ENCODE data around the gene MACF1. TPM values are rescaled to one million over a fixed set of nuclear protein-coding genes. Genes with fewer than 3 reads are reported as not detected.
A peak's percentile ranks its signal among the peaks of the same experiment; 100 is the strongest.

MACF1 gene
- total and polyA plus RNA-seq, 2 experiments from 2014 or later = 80.4 to 261 TPM

DNA sequence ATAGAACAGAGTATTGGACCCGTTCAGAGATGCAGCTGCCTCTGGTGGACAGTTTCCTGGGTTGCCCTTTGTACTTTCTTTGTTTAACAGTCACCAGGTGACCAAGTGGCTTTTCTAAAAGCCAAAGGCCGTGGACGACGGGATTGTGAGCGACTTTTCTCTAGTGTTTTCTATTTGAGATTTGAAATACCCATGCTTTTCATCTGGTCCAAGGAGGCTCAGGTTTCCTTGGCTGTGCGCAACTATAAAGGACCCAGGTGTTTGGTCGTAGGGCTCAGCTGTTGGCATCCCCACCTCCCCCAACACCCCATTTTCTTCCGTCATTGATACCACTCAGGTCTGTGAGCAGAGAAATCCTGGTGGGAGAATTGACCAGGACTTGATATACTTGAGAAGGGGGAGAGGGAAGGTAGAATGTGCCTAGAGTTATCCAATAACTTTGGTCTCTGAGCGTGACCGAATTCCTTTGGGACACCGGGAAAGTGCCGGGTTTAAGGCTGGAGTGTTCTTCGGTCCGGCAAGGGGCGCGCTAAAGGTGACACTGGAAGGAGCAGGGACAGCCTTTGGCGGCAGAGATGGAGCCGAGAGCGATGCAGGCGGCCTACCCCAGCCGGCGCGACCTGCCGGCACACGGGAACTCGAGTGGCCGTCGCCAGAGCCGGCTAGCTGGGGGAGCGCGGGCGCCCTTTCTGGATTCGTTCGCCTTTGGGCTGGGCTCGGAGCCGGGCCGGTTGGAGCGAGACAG lies 203.6 kb downstream of the MACF1 start:
- Histone ChIP-seq H3K36me3 (no peaks in the 10 kb centered on the region), H3K9me3 (ENCODE audit: low read depth) (no peaks in the 10 kb centered on the region), H3K27ac (peak overlapping the region; percentile 91), H3K4me1 (ENCODE audit: low read depth) (peaks cover 21% of the 10 kb centered on the region), H3K4me3 (peak overlapping the region; percentile 67), H3K27me3 (no peaks in the 10 kb centered on the region)
- TF ChIP-seq, protein P1, sequence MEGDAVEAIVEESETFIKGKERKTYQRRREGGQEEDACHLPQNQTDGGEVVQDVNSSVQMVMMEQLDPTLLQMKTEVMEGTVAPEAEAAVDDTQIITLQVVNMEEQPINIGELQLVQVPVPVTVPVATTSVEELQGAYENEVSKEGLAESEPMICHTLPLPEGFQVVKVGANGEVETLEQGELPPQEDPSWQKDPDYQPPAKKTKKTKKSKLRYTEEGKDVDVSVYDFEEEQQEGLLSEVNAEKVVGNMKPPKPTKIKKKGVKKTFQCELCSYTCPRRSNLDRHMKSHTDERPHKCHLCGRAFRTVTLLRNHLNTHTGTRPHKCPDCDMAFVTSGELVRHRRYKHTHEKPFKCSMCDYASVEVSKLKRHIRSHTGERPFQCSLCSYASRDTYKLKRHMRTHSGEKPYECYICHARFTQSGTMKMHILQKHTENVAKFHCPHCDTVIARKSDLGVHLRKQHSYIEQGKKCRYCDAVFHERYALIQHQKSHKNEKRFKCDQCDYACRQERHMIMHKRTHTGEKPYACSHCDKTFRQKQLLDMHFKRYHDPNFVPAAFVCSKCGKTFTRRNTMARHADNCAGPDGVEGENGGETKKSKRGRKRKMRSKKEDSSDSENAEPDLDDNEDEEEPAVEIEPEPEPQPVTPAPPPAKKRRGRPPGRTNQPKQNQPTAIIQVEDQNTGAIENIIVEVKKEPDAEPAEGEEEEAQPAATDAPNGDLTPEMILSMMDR (IDR thresholded peaks at IDR 0.05; ENCODE audit: low read depth, low read length) = no peak
- DNase-seq (ENCODE audit: low read depth in 1 of 2, low spot score in 1 of 2) = no peak

DNA sequence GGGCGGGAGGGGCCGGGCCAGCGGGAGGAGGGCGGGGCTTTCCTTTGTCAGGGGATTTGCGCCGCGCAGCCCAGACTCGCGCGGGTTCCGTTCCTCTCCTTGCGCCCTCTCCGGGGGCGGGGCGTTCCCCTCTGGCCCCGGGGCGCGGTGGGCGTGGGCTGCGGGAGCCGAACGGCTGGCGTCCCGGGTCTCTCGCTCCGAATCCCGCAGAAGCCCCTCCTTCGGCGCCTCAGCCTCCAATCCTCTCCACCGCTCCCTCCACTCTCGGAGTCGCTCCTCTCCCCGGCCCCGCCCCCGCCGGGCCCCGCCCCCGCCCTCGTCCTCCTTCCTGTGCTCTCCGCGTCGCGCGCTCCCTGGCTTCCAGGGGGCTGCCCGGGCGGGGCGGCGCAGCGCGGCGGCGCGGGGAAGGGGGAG lies 204.2 kb downstream of the MACF1 start:
- peaks cover 21% of the 10 kb centered on the region for H3K4me1 ChIP-seq (ENCODE audit: low read depth)
- H3K4me3 ChIP-seq = peak overlapping the region; percentile 67
- H3K27me3 ChIP-seq = no peaks in the 10 kb centered on the region
- TF ChIP-seq, protein P1 (IDR thresholded peaks at IDR 0.05; ENCODE audit: low read depth, low read length) = no peak
- no peaks in the 10 kb centered on the region for H3K9me3 ChIP-seq (ENCODE audit: low read depth)
- peak; percentile 97 to 98 for DNase-seq (ENCODE audit: low read depth in 1 of 2, low spot score in 1 of 2)
- H3K27ac ChIP-seq = peak overlapping the region; percentile 91
- H3K36me3 ChIP-seq = no peaks in the 10 kb centered on the region

DNA sequence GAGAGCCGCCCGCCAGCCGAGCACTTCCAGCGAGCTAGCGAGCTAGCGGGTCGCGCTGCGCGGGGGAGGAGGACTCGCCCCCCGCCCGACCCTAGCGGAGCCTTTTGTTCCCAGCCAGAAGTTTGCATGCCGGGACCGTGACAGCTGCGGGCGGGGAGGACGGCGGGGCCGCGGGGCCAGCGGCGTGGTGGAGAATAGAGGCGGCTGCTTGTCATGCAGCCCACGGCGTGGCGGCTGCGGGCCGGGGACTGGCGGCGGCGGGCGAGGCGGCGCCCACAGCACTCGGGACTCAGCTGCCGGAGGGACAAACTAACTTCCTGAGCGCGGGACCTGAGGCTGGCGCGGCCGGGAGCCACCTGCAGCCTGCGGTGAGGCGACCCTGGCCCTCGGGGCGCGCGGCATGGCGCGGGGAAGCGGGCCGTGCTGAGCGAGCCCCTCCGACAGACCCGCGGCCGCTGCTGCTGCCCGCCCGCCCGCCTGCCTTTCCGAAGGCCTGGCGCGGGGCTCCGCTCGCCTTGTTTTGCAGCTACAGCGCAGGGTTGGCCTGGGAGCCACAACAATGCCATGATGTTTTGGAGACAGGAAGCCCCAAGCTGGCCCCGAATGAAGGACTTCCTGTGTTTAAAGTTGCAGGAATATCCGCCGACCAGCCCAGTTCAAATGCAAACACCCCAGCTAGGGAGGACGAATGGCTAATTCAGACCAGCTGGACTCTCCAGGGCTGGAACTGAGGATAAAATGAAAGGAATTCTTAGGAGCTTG lies 204.7 kb downstream of the MACF1 start:
- H3K36me3 ChIP-seq = no peaks in the 10 kb centered on the region
- DNase-seq (ENCODE audit: low read depth in 1 of 2, low spot score in 1 of 2) = peak; percentile 46 to 75
- H3K27ac ChIP-seq = peak overlapping the region; percentile 91
- no peaks in the 10 kb centered on the region for H3K9me3 ChIP-seq (ENCODE audit: low read depth)
- TF ChIP-seq, protein P1 (IDR thresholded peaks at IDR 0.05; ENCODE audit: low read depth, low read length) = no peak
- no peaks in the 10 kb centered on the region for H3K27me3 ChIP-seq
- peak overlapping the region; percentile 67 for H3K4me3 ChIP-seq
- peaks cover 21% of the 10 kb centered on the region for H3K4me1 ChIP-seq (ENCODE audit: low read depth)

DNA sequence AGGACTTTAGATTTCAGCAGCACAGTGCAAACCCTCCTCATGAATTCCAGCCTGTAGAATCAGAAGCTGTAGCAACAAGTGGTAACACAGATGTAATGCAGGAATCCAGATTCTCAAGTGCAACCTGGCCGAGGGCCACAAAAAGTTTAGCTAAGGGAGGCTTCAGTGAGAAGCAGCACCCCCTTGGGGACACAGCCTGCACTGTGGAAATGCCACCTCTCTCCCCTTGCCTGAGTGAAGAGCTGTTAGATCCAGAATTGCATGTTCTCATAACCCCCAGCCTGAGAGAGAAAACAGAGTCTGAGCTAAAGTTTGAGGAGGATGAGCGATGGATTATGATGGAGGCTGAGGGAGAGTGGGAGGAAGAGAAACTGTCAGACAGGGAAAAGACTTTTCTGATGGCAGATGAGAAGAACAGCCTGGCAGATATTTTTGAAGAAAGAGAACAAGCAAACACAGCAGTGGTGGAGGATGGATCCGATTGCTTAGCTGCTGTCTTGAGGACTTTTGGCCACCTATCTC lies 206.5 kb downstream of the MACF1 start:
- Histone ChIP-seq H3K4me1 (ENCODE audit: low read depth) (peaks cover 21% of the 10 kb centered on the region), H3K4me3 (no peak overlapping the region), H3K27ac (peak overlapping the region; percentile 58), H3K27me3 (no peaks in the 10 kb centered on the region), H3K36me3 (no peaks in the 10 kb centered on the region), H3K9me3 (ENCODE audit: low read depth) (no peaks in the 10 kb centered on the region)
- peak; percentile 95 for DNase-seq (ENCODE audit: low read depth in 1 of 2, low spot score in 1 of 2)
- TF ChIP-seq, protein P1 (IDR thresholded peaks at IDR 0.05; ENCODE audit: low read depth, low read length) = peak; percentile 91

DNA sequence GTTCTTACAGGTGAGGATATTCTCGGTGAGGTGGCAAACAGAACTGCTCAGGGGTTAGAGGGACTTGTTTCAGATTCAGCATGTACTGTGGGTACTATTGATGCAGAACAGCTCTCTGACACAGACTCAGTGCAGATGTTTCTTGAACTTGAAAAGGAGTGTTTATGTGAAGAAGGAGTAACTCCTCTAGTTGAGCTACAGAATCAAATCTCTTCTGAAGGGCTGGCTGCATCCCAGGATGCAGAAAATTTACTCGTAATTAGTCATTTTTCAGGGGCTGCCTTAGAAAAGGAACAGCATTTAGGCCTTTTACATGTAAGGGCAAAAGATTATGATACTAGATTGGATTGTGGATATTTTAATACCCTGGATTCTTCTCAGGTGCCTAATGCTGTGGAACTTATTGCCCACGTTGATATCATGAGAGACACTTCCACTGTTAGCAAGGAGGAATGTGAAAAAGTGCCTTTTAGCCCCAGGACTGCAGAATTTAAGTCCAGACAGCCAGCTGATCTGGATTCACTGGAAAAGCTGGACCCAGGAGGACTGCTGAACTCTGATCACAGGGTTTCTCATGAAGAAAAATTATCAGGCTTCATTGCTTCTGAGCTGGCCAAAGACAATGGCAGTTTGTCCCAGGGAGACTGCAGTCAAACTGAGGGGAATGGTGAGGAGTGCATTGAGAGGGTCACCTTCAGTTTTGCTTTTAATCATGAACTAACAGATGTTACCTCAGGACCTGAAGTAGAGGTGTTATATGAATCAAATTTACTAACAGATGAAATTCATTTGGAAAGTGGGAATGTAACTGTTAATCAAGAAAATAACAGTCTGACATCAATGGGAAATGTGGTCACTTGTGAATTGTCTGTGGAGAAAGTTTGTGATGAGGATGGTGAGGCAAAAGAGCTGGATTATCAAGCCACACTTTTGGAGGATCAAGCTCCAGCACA lies 207.3 kb downstream of the MACF1 start:
- Histone ChIP-seq H3K27ac (peak overlapping the region; percentile 12), H3K4me3 (no peak overlapping the region), H3K27me3 (no peaks in the 10 kb centered on the region), H3K36me3 (no peaks in the 10 kb centered on the region), H3K4me1 (ENCODE audit: low read depth) (peaks cover 20% of the 10 kb centered on the region), H3K9me3 (ENCODE audit: low read depth) (no peaks in the 10 kb centered on the region)
- DNase-seq (ENCODE audit: low read depth in 1 of 2, low spot score in 1 of 2) = peak in 1 of 2 donors; percentile 23
- TF ChIP-seq, protein P1 (IDR thresholded peaks at IDR 0.05; ENCODE audit: low read depth, low read length) = no peak

Measured in cardiac muscle cell (in vitro differentiated cells and primary cell).